Subcutaneous adipose tissue (tissue), 4 donors: Measurements from ENCODE around the gene GIT1. TPM values are rescaled to one million over a fixed set of nuclear protein-coding genes. Genes with fewer than 3 reads are reported as not detected.

Source experiments
- total RNA-seq, 4 donors: library from RNA; depleted of rRNA; stranded (reverse); fragments of >200 nt; gene quantifications; one replicate each; pipeline ENCODE4 v1.1.0, GENCODE V29; 2016
- TF ChIP-seq, protein P1 (sequence below): fragments of 450-650 bp; IDR thresholded peaks from one replicate; pipeline ENCODE4 v1.5.1; 2016; ENCODE audit warnings: low read depth, mild to moderate bottlenecking, control low read depth, antibody characterized with exemption, moderate library complexity

Gene GIT1
- total RNA-seq, 4 donors from 2014 or later = 19.5 to 62.9 (median 30.8) TPM

DNA sequence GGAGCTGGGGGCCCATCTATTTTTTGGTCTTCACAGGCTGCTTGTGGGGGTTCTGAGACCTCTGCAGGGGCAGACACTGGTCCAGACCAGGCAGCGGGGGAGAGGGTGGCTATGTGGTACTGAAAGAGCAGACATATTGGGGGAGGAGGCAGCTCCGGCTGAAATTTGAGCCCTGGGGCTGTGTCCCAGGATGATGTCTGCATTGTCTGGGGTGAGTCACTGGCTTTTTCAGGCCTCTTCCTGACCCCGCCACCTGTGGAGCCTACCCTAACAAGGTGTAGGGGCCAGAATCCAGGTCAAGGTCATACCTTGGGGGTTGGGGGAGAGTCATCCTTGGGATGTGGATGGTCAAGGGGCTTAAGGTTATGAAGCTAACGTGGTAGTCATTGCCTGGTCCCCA, 30.8 kb upstream of the GIT1 start:
- TF ChIP-seq, protein P1, sequence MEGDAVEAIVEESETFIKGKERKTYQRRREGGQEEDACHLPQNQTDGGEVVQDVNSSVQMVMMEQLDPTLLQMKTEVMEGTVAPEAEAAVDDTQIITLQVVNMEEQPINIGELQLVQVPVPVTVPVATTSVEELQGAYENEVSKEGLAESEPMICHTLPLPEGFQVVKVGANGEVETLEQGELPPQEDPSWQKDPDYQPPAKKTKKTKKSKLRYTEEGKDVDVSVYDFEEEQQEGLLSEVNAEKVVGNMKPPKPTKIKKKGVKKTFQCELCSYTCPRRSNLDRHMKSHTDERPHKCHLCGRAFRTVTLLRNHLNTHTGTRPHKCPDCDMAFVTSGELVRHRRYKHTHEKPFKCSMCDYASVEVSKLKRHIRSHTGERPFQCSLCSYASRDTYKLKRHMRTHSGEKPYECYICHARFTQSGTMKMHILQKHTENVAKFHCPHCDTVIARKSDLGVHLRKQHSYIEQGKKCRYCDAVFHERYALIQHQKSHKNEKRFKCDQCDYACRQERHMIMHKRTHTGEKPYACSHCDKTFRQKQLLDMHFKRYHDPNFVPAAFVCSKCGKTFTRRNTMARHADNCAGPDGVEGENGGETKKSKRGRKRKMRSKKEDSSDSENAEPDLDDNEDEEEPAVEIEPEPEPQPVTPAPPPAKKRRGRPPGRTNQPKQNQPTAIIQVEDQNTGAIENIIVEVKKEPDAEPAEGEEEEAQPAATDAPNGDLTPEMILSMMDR = no peak

DNA sequence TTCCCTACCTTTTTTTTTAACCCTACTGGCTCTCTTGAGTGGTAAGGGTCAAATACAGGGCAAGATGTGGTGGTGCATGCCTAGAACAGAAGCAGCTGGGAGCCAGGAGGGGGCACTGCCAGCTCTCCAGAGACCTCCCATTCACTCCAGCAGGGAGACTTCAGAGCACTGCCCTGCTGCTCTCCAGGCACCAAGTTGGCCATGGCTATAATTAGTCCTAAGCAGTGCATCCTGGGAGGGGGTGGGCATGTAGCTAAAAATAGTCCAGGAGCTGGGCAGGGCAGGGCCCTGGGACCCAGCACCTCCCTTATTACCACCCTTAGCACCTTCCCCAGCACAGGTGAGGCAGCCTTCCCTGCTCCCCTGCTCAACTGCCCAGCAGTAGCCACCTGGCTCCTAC, 29.8 kb upstream of the GIT1 start:
- TF ChIP-seq, protein P1 = no peak

DNA sequence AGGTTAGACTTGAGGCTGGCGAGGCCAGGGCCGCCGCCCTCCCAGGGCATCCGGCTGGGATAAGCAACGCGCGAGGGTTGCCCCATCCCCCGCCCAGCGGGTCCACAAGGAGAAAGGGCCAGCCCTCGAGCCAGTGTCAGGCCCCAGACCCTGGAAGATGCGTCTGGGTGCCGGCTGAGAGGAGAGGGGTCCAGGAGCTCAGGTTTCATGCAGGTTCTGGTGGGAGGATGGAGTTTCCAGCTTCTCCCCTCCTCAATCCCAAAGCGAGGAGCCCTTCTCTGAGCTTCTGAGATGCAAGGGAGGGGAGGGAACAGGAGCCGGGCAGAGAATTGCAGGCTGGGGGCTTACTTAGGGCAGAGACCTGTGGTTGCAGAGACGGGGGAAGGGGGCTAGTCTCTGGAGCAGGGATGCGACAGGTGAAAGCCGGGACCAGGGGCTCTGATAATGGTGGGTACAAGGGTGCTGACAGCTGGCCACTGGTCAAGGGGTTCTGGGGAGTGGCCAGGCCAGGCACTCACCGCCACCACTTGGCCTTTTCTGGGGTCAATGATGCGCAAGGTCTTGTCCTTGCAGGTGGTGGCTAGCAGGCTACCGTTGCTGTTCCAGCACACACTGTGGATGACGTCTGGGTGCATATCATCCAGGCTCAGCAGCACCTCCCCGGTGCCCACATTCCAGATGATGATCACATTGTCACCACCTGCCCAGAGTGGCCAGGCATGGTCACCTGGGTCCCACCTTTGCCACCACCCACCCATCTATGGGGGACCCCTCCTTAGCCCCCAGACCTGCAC, 29.0 kb upstream of the GIT1 start:
- TF ChIP-seq, protein P1 = no peak

DNA sequence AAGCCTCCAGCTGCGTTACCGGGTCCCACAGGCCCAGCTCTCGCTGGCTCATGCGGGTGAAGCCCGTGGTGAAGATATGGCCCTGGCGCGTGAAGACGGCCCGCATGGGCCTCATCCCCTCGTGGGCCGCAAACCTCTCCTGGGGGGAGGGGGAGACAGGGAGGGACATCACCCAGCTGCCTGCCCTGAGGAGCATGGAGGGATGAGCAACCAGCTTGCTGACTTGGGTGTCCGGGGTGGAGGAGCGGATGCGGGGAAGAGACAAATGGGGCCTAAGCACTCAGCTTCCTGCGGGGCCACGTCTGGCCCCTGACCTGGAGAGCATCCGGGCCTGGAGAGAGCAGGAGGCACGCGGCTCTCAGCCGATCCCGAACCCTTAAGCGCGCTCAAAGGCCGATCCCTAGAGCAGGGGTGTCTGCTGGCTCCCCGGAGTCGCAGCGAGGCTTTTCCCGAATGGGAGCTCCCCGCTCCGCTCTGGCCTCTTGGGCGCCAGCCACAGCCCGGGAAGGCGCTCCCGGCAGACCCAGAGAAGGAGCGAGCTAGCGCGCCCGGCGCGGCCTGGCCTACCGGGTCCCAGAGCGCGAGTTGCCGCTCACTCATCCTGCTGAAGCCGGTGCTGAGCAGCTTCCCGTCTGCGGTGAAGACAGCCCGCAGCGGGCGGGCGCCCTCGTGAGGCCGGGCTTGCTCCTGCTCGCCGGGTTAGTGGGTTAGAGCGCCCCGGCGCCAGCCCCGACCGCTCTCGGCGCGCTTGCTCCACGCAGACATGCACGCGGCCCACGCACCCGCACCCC, 28.2 kb upstream of the GIT1 start:
- TF ChIP-seq, protein P1 = no peak

DNA sequence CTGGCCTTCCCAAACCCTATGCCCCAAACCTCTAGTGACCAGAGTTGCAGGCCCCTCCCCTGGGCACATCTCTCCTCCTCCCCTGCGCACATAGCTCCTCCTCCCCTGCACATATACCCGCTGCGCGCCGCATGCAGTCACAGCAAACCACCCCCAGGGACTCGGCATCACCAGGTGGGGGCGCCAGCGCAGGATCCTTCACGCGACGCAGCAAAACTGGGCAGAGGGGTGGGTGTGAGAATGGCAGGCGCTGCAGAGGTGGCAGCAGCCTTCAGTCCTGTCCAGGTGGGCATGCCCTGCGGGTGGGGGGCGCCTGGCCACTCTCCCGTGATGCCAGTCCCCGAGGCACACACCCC, 27.7 kb upstream of the GIT1 start:
- TF ChIP-seq, protein P1 = no peak

DNA sequence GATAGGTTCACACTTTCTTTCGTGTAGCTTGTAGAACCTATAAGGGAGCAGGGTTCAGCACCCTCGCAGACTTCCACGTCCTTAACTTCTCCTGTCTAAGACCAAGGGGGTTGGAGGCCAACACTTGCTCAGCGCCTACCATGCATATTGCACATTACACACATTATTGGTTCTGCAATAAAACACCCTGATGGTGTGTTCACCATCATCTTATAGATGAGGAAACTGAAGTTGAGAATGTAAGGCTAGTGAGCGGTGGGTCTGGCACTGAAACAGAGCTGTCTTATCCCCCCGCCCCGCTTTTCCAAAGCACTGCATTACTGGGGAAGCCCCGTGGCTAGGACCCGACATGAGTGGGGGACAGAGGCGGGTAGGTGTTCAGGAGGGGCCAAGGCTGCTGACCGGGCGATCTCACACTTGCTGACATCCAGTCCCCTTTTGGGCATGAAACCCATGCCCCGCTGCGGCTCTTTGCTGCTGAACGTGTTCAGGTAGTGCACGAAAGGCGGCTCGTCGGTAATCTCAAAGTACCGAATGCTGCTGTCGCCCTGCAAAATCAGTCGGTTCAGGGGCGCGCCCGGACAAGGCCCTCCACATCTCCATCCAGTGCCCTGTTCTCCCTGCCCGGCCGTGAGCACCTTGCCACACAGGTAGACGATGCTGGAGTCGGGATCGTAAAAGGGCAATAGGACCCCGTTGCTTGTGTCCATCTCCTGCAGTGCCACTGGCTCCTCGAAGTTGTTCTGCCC, 27.0 kb upstream of the GIT1 start:
- TF ChIP-seq, protein P1 = no peak
